ENCODE measurements around the gene RCN2. TPM values are rescaled to one million over a fixed set of nuclear protein-coding genes. Genes with fewer than 3 reads are reported as not detected.
"Not testable (repeated sequence)": the region's sequence is repeated elsewhere in the genome, so short reads cannot be mapped to it uniquely, and the experiment has no call there.

RCN2 gene
- total RNA-seq, 1 donor from 2014 or later = 35.1 TPM

DNA sequence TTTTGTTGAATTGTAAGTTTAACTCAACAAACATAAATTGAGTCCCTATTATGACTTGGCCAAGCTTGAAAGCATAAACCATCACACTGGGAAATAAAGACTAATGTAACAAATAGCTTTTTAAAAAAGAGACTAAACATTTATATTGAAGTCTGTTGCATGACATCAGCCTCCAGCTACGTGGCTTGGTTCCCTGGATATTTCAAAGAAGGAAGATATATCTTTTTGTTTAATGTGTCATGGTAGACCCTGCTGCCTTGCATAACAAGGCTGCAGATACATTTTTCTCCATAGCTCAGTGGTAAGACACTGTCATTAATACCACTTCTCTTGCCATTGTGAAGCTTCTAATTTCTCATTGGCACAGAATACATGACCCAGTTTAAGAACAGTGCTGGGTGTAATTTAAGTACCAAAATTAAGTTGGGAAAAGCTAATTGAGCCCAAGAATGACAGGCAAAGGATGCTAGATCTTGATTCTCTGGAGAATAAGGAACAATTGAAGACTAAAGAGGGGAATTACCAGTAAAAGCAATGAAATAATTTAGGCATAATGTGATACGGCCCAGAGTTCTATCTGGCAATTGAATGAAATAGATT, 14.0 kb downstream of the RCN2 start:
- H3K4me3 Mint-ChIP-seq = no peak overlapping the region
- peaks cover 4% of the 10 kb centered on the region for H3K9me3 Mint-ChIP-seq
- DNase-seq = no peak
- intact Hi-C loops (cut with micrococcal nuclease) = no loop called here
- no peak overlapping the region for H3K27ac Mint-ChIP-seq
- no peaks in the 10 kb centered on the region for H3K27me3 Mint-ChIP-seq
- peaks cover 45% of the 10 kb centered on the region for H3K36me3 Mint-ChIP-seq (ENCODE audit: low read depth)
- peaks cover 3% of the 10 kb centered on the region for H3K4me1 Mint-ChIP-seq

DNA sequence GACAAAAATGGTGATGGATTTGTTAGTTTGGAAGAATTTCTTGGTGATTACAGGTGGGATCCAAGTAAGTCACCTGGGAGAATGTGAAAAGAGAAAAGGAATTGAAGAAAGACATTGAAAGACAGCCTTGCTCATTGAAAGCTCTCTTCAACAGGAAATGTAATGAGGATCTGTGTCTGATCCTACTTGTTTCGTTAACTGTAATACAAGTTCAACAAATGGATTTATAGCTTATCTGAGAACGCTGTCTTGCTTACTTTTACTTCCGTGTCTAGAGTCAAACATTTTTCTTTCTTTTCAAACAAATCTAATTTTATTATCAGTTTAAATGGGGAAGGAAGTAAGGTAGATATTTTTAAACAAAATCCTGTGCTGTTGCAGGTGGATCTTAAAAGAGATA, 15.9 kb downstream of the RCN2 start:
- intact Hi-C loops (cut with micrococcal nuclease) = no loop called here
- H3K4me1 Mint-ChIP-seq = peaks cover 7% of the 10 kb centered on the region
- H3K27ac Mint-ChIP-seq = no peak overlapping the region
- no peak for DNase-seq
- H3K4me3 Mint-ChIP-seq = no peak overlapping the region
- no peaks in the 10 kb centered on the region for H3K27me3 Mint-ChIP-seq
- H3K9me3 Mint-ChIP-seq = peaks cover 4% of the 10 kb centered on the region
- H3K36me3 Mint-ChIP-seq (ENCODE audit: low read depth) = peaks cover 54% of the 10 kb centered on the region

DNA sequence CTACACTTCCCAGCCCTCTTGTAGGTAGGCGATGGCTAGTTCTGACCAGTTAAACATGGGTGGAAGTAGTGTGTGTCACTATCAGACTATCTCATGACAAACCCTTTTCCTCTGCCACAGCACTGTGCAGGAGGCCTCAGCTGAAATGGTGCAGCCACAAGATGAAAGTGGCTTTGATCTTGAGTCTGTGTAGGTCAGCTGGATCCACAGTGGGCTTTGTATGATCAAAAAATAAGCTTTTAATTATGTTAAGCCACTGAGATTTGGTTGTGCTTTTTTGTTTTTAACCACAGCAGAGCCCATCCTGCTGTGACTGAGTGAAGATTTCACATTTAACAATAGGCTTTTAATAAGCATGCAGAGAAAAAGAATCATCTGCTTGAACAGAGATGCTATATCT, 19.7 kb downstream of the RCN2 start:
- H3K36me3 Mint-ChIP-seq (ENCODE audit: low read depth) = peaks cover 32% of the 10 kb centered on the region
- DNase-seq = no peak
- H3K27ac Mint-ChIP-seq = no peak overlapping the region
- peaks cover 2% of the 10 kb centered on the region for H3K27me3 Mint-ChIP-seq
- intact Hi-C loops (cut with micrococcal nuclease) = no loop called here
- H3K9me3 Mint-ChIP-seq = no peaks in the 10 kb centered on the region
- H3K4me1 Mint-ChIP-seq = peaks cover 8% of the 10 kb centered on the region
- no peak overlapping the region for H3K4me3 Mint-ChIP-seq

DNA sequence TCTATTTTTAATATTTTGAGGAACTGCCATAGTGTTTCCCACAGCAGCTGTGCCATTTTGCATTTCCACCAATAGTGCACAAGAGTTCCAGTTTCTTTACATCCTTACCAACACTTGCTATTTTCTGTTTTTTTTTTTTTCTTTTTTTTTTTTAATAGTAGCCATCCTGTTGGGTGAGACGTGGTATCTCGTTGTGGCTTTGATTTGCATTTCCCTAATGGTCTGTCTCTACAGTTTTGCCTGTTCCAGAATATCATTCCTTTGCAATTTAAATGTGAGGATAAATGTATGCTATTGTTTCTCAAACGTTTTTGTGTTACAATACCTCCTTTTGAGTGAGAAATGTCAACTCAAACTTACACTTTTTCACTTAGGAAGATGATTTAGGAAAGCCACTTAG, 22.4 kb downstream of the RCN2 start:
- no peak overlapping the region for H3K27ac Mint-ChIP-seq
- no peak overlapping the region for H3K4me3 Mint-ChIP-seq
- peaks cover 2% of the 10 kb centered on the region for H3K27me3 Mint-ChIP-seq
- DNase-seq = no peak
- H3K36me3 Mint-ChIP-seq (ENCODE audit: low read depth) = peaks cover 14% of the 10 kb centered on the region
- intact Hi-C loops (cut with micrococcal nuclease) = no loop called here
- H3K4me1 Mint-ChIP-seq = peaks cover 5% of the 10 kb centered on the region
- no peaks in the 10 kb centered on the region for H3K9me3 Mint-ChIP-seq

DNA sequence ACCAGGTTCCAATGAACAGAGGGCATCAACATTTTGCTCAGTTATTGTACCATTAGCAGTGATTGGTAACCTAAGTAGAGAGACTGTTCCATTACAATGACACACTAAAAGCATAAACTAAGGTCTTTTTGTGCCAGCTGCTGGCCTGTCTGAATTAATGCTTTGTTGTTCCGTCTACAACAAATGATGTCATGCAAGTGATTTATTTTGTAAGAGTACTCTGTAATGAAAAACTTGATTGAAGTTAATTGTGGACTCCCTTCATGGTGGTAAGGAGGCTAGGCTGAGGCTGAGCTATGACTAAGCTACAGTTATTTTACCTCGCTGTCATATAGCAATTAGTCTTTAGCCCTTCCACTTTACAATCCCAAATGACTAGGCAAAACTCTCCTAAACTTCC, 23.2 kb downstream of the RCN2 start:
- no peak overlapping the region for H3K27ac Mint-ChIP-seq
- H3K36me3 Mint-ChIP-seq (ENCODE audit: low read depth) = peaks cover 12% of the 10 kb centered on the region
- no peak overlapping the region for H3K4me3 Mint-ChIP-seq
- peaks cover 2% of the 10 kb centered on the region for H3K27me3 Mint-ChIP-seq
- peaks cover 5% of the 10 kb centered on the region for H3K4me1 Mint-ChIP-seq
- no peaks in the 10 kb centered on the region for H3K9me3 Mint-ChIP-seq
- DNase-seq = no peak
- intact Hi-C loops (cut with micrococcal nuclease) = no loop called here

DNA sequence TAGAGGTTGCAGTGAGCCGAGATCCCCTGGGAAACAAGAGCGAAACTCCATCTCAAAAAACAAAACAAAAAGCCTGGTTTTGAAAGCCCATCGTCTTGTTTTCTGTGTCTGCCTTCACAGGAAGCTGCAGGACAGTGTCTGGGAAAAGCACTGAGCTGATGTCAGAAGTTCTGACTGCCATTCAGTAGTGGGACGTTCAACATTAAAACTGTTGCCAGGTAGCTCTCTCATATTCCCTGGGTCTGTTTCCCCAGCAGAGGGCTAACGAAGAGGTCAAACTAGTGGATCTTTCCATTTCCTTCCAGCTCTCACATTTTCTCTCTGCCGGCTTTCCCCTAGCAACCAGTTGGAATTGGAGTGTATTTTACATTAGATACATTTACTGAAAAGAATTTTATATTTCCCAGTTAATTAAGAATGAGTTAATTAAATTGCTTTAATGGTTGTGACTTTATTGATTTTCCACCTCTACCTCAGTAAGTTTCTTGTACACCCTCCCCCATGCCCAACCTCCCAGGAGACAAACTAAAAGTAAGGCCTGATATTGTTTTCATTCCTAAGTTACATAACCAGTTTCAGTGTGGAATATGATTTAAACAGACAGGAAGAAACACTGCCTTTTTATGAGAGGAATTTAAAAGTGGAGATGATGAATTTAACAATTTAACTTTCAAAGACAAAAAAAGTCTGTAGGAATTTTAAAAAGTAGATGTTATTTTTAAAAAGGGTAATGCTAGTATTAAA, 29.9 kb downstream of the RCN2 start:
- Mint-ChIP-seq H3K27ac (no peak overlapping the region), H3K27me3 (peaks cover 22% of the 10 kb centered on the region), H3K4me3 (no peak overlapping the region), H3K9me3 (no peaks in the 10 kb centered on the region), H3K4me1 (peaks cover 4% of the 10 kb centered on the region), H3K36me3 (ENCODE audit: low read depth) (no peaks in the 10 kb centered on the region)
- DNase-seq = no peak
- intact Hi-C loops (cut with micrococcal nuclease) = no loop called here

DNA sequence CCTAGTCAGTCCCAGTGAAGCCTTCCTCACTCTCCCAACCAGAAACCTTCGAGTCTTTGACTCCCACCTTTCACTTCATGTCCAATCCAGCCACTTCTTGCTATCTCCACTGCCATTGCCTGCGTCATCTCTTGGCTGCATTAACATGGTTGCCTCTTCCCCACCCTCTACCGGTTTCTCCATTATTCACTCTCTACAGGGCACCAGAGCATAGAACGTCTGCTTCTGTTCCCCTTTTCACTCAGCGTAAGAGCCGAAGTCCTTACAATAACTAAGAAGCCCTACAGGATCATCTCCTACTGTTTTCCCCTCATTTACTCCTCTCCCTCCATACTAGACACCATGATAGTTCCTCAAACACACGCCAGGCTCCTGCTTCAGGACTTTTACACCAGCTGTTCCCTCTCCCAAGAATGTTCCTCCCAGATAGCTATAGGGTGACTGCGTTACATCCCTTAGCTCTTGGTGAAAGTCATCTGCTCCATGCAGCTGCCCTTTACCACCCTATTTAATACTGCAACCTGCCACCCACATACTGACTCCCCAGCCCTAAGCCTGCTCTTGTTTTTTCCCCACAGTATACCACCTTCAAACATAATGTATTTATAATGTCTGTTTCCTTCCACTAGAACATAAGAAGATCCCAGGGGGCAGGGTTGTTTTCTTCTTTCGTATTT, 30.9 kb downstream of the RCN2 start:
- no peak overlapping the region for H3K4me3 Mint-ChIP-seq
- intact Hi-C loops (cut with micrococcal nuclease) = no loop called here

DNA sequence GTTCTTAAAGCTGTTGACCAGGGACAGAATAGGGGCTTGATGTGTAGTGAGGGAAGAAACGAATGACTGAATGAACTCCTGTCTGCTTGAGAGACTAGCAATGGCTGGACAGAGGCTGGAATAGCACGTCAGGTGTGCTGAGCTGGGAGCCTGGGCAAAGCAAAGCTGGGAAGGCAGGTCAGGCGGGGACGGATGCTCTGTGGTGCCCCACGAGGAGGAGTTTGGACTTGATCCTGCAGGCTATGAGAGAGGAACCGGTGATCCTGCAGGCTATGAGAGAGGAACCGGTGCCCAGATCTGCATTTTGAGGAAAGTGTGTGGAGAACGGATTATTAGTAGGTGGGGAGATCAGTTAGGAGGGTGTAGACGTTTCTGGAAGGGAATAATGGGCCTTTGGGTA, 32.0 kb downstream of the RCN2 start:
- Mint-ChIP-seq H3K27me3 (peaks cover 23% of the 10 kb centered on the region), H3K4me3 (no peak overlapping the region), H3K27ac (no peak overlapping the region), H3K9me3 (no peaks in the 10 kb centered on the region), H3K4me1 (peaks cover 4% of the 10 kb centered on the region), H3K36me3 (ENCODE audit: low read depth) (no peaks in the 10 kb centered on the region)
- peak; percentile 46 for DNase-seq
- intact Hi-C loops (cut with micrococcal nuclease) = no loop called here

More for the DNA sequence above, 30.9 kb downstream of the RCN2 start:
- Mint-ChIP-seq H3K27me3 (peaks cover 22% of the 10 kb centered on the region), H3K36me3 (ENCODE audit: low read depth) (no peaks in the 10 kb centered on the region), H3K27ac (no peak overlapping the region), H3K4me1 (peaks cover 4% of the 10 kb centered on the region), H3K9me3 (no peaks in the 10 kb centered on the region)
- DNase-seq = peak; percentile 38

DNA sequence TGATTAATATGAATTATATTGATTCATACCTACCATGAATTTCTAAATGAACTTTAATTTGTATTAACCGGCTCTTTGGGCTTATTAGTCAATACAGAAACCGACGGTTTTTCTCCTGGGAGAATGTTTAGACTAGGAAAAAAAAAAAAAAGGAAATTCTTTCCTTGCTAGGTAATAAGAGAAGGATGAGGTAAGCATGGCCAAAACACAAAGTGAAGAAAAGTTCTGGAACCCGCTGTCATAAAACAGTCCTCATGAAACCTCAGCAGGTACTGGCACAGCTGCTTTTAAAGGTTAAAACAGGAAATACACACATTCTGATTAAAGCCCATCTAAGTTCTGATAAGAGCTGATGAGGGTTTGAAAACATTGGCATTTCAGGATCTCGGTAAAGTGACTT, 32.6 kb downstream of the RCN2 start:
- Mint-ChIP-seq H3K4me1 (peaks cover 4% of the 10 kb centered on the region), H3K4me3 (no peak overlapping the region), H3K9me3 (no peaks in the 10 kb centered on the region), H3K36me3 (ENCODE audit: low read depth) (no peaks in the 10 kb centered on the region), H3K27ac (no peak overlapping the region), H3K27me3 (peaks cover 25% of the 10 kb centered on the region)
- intact Hi-C loops (cut with micrococcal nuclease) = no loop called here
- DNase-seq = no peak

DNA sequence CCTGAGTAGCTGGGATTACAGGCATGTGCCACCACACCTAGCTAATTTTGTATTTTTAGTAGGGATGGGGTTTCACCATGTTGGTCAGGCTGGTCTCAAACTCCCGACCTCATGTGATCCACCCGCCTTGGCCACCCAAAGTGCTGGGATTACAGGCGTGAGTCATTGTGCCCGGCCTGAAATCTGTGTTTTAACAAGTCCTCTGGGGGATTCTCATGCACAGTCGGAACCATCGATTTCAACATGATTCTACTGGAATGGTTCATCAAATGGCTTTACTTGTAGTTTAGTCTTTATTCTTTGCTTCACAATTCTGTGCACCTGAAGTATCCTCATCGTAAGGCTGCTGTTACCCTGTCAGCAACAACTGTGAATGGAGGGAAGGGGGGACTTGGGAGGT, 34.5 kb downstream of the RCN2 start:
- intact Hi-C loops (cut with micrococcal nuclease); H3K4me3 Mint-ChIP-seq; H3K4me1 Mint-ChIP-seq; H3K36me3 Mint-ChIP-seq (ENCODE audit: low read depth); H3K9me3 Mint-ChIP-seq; H3K27ac Mint-ChIP-seq: not testable (repeated sequence)
- DNase-seq = peak; percentile 28
- peaks cover 30% of the 10 kb centered on the region for H3K27me3 Mint-ChIP-seq

DNA sequence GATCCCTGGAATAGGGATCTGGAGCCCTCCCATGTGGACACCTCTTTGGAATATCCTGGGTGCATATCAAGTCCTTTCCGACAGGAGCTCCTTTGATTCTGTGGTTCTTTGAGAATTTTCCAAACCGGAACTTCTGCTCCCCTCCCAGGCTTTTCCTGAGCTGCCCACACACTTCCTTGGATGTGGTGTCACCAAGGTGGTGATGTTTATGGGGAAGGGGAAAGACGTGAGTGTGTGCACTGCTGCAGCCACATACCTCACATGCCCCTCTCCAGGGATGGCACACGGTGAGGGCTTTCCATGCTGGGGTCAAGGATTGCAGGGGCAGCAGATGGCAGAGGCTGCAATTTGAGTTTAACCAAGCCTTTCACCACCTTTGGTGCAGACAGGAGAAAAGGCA, 35.5 kb downstream of the RCN2 start:
- Mint-ChIP-seq H3K27me3 (peaks cover 25% of the 10 kb centered on the region), H3K4me3 (no peak overlapping the region), H3K9me3 (no peaks in the 10 kb centered on the region), H3K36me3 (ENCODE audit: low read depth) (no peaks in the 10 kb centered on the region), H3K4me1 (peaks cover 4% of the 10 kb centered on the region), H3K27ac (no peak overlapping the region)
- intact Hi-C loops (cut with micrococcal nuclease) = no loop called here
- peak; percentile 35 for DNase-seq

DNA sequence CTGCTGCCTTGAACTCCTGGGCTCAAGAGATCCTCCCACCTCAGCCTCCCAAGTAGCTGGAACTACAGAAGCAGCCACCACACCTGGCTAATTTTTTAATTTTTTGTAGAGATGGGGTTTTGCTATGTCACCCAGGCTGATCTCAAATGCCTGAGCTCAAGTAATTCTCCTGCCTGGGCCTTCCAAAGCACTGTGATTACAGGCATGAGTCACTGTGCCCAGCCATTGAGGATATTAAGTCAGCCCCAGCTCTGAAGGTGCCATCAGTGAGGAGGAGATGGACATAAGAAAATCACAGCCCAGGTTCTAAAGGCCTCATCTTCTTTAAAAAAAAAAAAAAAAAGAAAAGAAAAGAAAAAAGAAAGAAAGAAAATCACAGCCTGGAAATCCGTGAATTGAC, 36.8 kb downstream of the RCN2 start:
- Mint-ChIP-seq H3K27ac (no peak overlapping the region), H3K36me3 (ENCODE audit: low read depth) (no peaks in the 10 kb centered on the region)
- intact Hi-C loops (cut with micrococcal nuclease) = no loop called here

DNA sequence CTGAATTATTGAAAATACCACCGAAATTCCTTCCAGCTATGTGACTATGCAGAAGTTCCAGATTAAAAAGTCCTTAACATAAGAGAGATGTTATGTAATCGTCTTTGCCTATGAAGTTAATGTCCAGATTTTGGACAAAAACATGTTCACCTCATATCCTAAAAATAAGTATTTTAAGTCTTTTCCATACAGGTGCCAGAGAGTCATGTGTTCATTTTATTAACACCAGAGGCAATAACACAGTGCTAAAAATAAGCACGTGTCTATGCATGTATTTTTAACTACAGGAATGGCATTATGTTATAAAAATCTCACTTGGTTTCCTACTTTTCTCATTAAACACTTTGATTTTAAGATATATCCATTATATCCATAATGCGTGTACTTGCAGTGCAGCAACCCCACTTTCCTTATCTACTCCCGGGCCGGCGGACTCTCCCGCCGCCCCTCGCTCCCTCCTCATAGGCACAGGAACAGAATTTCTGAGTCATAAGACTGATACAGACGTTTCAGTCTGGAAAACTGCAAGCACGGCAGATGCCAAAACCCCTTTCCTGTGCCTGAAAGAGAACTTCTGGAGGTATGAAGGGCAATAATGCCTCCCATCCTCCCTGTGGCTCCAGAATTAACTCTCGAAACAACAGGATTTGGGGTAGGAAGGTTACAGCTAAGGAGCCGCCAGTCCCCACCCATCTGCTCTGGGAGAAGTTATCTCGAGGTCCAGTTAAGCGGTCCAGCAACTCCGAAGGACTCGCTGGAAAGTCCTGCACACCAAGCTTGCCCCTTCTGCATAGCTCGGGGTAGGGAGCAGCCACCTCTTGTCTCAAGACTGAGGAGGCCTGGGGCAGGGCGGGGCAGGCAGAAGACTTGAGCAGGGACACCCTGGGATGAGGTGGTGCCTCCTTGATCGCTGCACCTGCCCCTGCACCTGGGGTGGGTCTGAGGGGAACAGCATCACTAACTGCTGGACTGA, 41.1 kb downstream of the RCN2 start:
- H3K27ac Mint-ChIP-seq = no peak overlapping the region
- intact Hi-C loops (cut with micrococcal nuclease) = loop anchor here (1.0 to 10.0 kb wide), 3 partner anchors 52 to 522 kb away; no protein-coding TSS in a partner anchor
- no peak for DNase-seq
- no peaks in the 10 kb centered on the region for H3K36me3 Mint-ChIP-seq (ENCODE audit: low read depth)
- H3K27me3 Mint-ChIP-seq = peaks cover 8% of the 10 kb centered on the region
- H3K4me3 Mint-ChIP-seq = no peak overlapping the region
- H3K4me1 Mint-ChIP-seq = peaks cover 20% of the 10 kb centered on the region
- H3K9me3 Mint-ChIP-seq = peaks cover under 1% of the 10 kb centered on the region

More for the DNA sequence above, 36.8 kb downstream of the RCN2 start:
- Mint-ChIP-seq H3K4me1 (peaks cover 4% of the 10 kb centered on the region), H3K4me3 (no peak overlapping the region), H3K9me3 (no peaks in the 10 kb centered on the region), H3K27me3 (peaks cover 18% of the 10 kb centered on the region)
- peak; percentile 25 for DNase-seq

Data from activated CD4-positive, alpha-beta T cell treated with anti-CD3 and anti-CD28 coated beads, Interleukin-2, amount 10 ng/mL, durations not matched to agents 24 days and 14 days (primary cell).